ENCODE results near the gene PRAF2. TPM values are rescaled to one million over a fixed set of nuclear protein-coding genes. Genes with fewer than 3 reads are reported as not detected.
A peak's percentile ranks its signal among the peaks of the same experiment; 100 is the strongest.

Gene PRAF2
- total RNA-seq = 16.8 and 18.1 TPM in 2 replicates

DNA sequence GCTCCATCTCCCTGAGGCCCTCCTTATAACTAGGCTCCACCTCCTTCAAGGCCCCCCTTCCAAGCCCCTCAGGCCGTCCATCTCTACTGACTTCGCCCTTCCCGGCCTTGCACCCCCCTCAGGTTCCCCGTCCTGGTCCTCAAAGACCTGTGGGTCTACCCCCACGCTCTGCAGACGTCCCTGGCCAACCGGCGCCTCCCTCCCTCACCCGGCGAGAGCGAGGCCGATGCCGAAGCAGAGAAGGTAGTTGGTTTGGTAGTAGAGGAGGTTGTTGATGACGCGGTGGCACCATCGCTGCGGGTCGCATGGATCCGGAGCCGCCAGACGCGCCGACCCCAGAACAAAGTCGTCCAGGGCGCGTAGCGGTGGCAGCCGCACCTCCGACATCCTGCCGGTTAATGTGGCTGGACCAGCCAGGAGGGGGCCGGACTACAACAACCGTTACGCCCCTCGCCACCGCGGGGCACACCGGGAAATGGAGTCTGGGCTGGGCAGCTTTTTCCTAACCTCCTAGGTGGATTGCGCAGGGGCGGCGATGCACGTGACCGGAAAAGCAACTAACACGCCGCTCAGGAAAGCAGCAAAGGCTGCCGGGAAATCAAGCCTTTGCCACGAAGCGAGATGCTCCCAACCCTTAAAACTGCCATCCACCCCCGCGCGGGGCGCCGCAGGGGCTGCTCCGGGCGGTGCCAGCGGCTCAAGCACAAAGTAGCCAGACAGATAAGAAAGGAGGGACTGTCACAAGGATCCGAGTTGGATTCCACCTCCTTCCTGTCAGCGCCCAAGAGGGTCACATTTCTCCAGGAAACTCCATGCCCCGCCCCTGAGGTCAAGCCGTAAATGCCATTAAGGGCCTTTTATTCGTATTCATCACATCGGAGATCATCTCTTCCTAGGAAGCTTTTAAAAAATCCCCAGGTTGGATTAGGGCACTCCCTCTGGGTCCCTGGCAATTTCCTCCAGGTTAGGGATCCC lies at the start of gene PRAF2:
PRAF2 (minus strand) TSS at position 402 of the 975 bp plus-strand sequence; CDS start at position 387, 15 bp downstream.
- Histone ChIP-seq H3K4me3 (ENCODE audit: low read depth, low read length) (peak within 1 kb of the TSS; percentile 69), H3K27me3 (ENCODE audit: control insufficient read depth, insufficient read depth, low read length) (no peaks in the 10 kb centered on the region), H3K36me3 (ENCODE audit: control insufficient read depth, insufficient read depth, low read length) (no peaks in the 10 kb centered on the region)
- TF ChIP-seq CTCF (IDR thresholded peaks at IDR 0.05; ENCODE audit: insufficient read depth, low read length, poor library complexity, severe bottlenecking) = no peak
- DNase-seq (ENCODE audit: low read depth) = peak; percentile 62

DNA sequence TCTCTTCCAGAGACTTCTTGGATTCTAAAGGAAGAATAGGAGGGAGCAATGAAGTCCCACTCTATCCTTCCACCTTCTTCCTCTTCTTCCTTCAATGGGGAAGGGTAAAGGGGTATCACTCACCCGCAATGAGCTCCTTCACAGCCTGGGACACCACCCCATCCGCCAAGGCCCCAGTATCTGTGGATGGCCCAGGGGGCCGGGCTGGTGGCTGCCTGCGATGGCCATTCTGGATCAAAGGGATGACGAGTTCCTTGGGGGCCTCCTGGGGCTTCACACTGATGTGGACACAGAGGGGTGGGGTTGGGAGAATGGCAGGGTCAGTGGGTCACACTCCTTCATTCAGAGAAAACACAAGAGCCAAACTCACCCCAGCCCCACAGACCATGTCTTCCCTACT lies 48.7 kb upstream of the PRAF2 start:
- no peak for TF ChIP-seq CTCF (IDR thresholded peaks at IDR 0.05; ENCODE audit: insufficient read depth, low read length, poor library complexity, severe bottlenecking)
- H3K36me3 ChIP-seq (ENCODE audit: control insufficient read depth, insufficient read depth, low read length) = no peaks in the 10 kb centered on the region
- peak overlapping the region; percentile 64 for H3K4me3 ChIP-seq (ENCODE audit: low read depth, low read length)
- H3K27me3 ChIP-seq (ENCODE audit: control insufficient read depth, insufficient read depth, low read length) = no peaks in the 10 kb centered on the region
- no peak for DNase-seq (ENCODE audit: low read depth)

GRCh38 chrX:49120091-49120490 lies 46.3 kb upstream of the PRAF2 start:
- DNase-seq (ENCODE audit: low read depth) = no peak
- H3K4me3 ChIP-seq (ENCODE audit: low read depth, low read length) = no peak overlapping the region
- no peak for TF ChIP-seq CTCF (IDR thresholded peaks at IDR 0.05; ENCODE audit: insufficient read depth, low read length, poor library complexity, severe bottlenecking)
- H3K36me3 ChIP-seq (ENCODE audit: control insufficient read depth, insufficient read depth, low read length) = no peaks in the 10 kb centered on the region
- no peaks in the 10 kb centered on the region for H3K27me3 ChIP-seq (ENCODE audit: control insufficient read depth, insufficient read depth, low read length)

GRCh38 chrX:49117581-49117980 lies 43.8 kb upstream of the PRAF2 start:
- H3K36me3 ChIP-seq (ENCODE audit: control insufficient read depth, insufficient read depth, low read length) = no peaks in the 10 kb centered on the region
- no peak for DNase-seq (ENCODE audit: low read depth)
- no peak for TF ChIP-seq CTCF (IDR thresholded peaks at IDR 0.05; ENCODE audit: insufficient read depth, low read length, poor library complexity, severe bottlenecking)
- H3K4me3 ChIP-seq (ENCODE audit: low read depth, low read length) = no peak overlapping the region
- H3K27me3 ChIP-seq (ENCODE audit: control insufficient read depth, insufficient read depth, low read length) = no peaks in the 10 kb centered on the region

DNA sequence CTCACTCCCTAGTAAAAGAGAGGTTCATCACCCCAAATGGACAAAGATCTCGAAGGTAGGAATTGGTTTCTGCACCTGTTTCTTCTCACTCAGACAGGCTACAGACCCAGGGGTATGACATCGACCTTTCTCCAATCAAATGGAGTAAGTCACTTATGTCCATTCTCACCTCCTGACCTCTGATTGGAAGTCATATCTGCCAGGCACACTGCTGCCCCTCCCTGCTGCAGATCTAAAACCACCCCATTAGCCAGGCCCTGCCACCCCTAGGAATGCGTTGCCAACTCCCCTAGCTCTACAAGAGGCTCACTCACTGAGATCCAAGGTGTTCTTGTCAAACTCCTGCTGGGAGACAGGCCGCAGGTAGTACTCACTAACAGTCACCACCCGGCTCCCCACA lies 42.9 kb upstream of the PRAF2 start:
- no peak for DNase-seq (ENCODE audit: low read depth)
- no peaks in the 10 kb centered on the region for H3K27me3 ChIP-seq (ENCODE audit: control insufficient read depth, insufficient read depth, low read length)
- TF ChIP-seq CTCF (IDR thresholded peaks at IDR 0.05; ENCODE audit: insufficient read depth, low read length, poor library complexity, severe bottlenecking) = no peak
- H3K4me3 ChIP-seq (ENCODE audit: low read depth, low read length) = no peak overlapping the region
- H3K36me3 ChIP-seq (ENCODE audit: control insufficient read depth, insufficient read depth, low read length) = no peaks in the 10 kb centered on the region

Data from kidney epithelial cell (primary cell).